Stimulated activated CD8-positive, alpha-beta memory T cell treated with anti-CD3 and anti-CD28 coated beads, Interleukin-12 subunit alpha, Interleukin-12 subunit beta, amount 100 ng/mL, for 4 hours (primary cell): ENCODE data around the gene PRAF2.
A peak's percentile ranks its signal among the peaks of the same experiment; 100 is the strongest.

Experiments
- DNase-seq: peaks from one replicate; pipeline ENCODE4 v3.0.0-alpha.2; 2020; ENCODE audit warnings: low read depth

PRAF2 gene

DNA sequence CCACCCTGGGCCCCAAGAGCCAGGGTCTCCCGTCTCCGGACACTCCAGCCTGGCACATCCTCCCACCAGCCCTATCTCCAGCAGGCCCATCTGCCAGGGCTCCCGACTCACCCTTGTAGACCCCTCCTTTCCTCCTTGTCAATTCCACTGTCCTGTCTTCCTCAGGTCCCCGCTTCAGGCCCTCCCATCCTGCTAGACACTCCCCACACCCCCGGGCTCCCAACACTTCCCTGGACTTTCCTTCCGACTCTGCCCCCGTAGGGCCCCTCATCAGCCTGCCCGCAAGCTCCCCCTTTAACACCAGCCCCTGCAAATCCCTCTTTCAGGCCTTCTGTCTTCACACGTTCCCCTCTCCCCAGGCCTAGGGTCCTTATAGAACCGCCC is 1.1 kb downstream of the PRAF2 start:
- no peak for DNase-seq

DNA sequence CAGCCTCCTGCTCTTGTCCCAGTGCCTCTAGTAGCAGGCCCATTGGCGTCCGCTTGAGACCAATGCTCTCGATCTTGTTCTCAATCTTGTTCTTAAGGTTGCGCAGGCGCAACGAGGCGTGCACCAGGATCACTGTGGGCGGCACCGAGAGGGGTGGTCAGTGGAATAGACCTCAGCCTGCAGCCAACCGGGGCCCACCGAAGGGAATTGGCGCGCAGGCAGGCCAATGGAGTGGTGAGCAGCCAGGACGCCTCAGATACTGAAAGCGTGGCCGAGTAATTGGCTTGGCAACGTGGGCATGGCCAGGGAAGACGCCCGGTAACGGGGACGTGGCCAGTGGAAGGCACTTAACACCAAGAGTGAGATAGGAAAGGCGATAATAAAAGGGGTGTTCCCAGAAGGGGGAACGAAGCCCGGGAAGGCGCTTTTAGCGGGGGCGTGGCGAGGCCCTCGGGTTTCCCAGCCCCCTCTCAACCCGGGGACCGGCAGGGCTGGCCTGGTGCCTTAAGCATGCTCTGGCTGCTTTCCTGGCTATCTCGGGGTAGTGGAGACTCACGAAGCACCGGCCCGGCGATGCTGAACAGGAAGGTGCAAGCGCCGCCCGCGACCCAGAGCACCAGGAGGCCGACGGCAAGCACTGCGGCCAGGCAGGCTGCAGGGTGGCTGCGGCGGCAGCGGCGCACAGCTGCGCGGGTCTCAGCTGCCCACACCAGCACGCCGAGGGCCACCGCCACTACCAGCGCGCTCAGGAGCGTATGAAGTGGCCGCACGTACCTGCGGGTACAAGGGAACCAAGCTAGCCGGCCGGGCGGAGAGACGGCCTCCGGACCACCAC is 1.7 kb downstream of the PRAF2 start:
- DNase-seq = no peak

DNA sequence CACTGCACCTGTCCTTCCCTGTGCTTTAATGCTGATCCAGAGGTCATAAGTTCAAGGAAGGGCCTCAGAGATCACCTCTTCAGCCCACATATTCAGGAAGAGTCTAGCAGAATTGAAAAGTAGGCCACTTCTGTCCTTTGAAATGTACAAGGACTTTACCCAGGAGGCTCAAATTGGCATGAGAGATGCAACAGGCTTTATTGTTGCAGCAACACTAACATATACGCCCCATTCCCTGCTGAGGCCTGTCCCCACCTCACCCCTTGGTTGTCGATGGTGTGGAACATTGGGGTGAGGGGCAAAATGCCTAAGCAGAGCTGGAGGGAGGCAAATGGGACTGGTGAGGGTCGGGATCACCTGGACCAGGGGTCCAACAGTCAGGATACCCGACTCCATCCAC is 2.8 kb downstream of the PRAF2 start:
- no peak for DNase-seq

DNA sequence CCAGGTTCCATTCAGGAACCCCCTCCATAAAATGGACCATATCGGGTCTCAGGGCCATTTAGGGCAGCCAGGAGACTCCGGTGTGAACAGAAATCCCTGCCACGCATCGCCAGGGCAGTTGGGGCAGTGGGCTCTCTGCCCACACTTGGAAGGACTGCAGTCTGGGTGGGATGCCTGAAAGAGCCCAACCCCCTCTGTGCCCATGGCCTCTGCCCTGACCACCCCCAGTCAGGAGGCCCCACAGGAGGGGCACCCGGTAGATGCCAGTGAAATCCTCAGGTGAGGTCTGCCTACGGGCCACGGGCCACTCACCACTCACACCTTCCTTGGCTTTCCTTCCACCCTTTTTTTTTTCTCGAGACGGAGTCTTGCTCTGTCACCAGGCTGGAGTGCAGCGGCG is 4.8 kb downstream of the PRAF2 start:
- no peak for DNase-seq

DNA sequence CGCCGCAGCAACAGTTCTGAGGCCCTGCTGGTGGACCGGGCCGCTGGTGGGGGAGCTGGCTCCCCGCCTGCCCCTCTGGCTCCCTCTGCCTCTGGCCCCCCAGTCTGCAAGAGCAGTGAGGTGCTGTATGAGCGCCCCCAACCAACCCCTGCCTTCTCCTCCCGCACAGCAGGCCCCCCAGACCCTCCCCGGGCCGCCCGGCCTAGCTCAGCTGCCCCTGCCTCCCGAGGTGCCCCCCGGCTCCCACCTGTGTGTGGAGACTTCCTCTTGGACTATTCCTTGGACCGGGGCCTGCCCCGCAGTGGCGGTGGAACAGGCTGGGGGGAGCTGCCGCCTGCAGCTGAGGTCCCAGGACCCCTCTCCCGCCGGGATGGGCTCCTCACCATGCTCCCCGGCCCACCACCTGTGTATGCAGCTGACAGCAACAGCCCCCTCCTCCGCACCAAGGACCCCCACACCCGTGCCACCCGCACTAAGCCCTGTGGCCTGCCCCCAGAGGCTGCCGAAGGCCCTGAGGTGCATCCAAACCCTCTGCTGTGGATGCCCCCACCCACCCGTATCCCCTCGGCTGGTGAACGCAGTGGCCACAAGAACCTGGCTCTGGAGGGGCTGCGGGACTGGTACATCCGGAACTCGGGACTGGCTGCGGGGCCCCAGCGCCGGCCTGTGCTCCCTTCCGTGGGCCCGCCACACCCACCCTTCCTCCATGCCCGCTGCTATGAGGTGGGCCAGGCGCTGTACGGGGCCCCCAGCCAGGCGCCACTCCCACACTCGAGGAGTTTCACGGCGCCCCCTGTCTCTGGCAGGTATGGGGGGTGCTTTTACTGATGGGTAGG is 6.3 kb downstream of the PRAF2 start:
- no peak for DNase-seq

DNA sequence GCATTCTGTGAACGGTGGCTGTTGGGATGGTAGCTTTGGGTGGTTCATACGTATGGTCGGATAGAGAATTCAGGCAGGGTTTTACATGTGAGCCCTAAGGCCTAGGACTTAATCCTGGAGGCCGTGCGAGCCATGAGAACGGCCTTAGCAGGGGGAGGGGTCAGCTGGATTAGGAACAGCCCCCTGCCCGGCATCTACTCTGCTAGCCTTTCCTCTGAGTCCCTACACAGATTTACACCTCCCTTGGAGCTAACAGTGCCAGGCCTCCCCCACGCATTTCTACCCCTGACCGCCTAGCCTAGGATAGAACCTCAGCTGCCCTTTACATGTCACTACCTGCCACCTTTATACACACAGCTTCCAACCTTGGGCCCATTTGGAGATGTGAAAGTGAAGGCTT is 7.1 kb downstream of the PRAF2 start:
- DNase-seq = no peak

DNA sequence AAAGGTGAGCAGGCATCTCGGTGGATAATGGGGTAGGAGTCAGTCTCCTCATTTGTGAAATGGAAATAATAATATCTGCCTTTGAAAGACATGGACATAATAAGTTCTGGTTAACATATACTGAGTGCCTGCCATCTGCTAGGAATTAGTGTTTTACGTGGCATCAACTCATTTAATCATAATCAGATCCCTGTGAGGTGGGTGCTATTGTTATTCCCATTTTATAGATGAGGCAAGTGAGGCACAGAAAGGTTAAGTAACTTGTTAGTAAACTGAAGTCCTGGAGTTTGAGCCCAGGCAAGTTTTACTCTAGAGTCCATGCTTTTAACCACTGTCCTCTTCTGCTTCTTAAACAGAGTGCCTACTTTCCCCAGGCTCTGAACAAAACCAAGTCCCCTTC is 7.5 kb downstream of the PRAF2 start:
- no peak for DNase-seq

DNA sequence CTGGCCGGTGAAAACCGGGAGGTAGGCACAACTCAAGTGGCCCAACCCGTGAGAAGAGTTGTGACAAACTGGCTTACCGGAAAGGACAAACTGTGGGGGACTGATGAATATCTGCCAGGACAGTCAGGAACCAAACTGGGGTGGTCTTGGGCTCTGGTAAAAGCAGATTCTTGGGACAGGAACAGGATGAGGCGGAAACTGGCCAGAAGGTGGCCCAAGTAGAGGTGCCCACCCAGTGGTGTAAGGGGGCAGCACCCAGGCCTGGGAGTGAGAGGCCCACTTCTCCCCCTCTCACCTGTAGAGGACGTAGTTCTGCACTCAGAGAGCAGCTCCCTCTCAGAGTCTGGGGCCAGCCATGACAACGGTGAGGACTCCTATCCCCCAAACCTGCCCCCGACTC is 9.1 kb downstream of the PRAF2 start:
- DNase-seq = no peak

DNA sequence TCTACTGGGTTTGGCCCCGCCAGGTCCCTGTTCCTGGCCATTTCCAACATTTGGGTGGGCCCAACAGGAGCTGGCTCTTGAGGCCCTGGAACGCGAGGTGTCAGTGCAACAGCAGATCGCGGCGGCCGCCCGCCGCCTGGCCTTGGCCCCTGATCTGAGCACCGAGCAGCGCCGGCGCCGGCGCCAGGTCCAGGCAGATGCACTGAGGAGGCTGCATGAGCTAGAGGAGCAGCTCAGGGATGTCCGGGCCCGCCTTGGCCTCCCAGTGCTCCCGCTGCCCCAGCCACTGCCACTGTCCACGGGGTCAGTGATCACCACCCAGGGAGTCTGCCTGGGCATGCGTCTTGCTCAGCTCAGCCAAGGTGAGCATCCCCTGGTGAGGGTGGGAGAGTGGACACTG is 9.5 kb downstream of the PRAF2 start:
- no peak for DNase-seq

DNA sequence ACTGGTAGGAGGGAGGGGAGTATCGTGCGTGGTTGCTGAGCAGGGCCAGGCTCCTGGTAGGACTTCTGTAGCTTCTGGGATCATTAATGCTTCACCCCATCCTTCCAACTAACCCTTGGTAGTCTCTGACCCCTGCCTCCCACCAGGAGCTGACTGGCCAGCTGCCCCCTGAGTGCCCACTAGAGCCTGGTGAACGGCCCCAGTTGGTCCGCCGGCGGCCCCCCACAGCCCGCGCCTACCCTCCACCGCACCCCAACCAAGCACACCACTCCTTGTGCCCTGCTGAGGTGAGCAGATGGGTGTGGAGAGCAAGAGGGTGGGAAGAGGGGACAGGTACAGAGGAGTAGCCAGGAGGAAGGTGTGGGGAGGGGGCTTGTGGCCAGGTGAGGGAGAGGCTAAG is 10.1 kb downstream of the PRAF2 start:
- DNase-seq = no peak

DNA sequence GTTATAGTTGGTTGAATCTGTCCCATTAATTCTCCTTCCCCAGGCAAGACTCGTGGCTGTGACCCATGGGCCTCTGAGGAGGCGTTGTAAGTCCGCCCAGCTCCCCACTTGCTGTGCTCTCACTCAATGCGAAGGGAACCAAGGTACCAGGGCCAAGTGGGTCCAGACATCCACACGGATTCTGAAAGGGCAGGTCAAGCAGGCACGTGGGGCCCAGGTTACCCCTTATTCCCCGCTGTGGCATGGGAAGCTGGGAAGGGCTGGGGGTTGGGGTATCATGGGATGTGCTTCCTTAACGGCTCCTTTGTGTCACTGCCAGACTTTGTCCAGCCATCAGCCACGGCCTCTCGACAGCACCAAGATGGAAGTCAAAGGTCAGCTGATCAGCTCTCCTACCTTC is 11.9 kb downstream of the PRAF2 start:
- DNase-seq = no peak

DNA sequence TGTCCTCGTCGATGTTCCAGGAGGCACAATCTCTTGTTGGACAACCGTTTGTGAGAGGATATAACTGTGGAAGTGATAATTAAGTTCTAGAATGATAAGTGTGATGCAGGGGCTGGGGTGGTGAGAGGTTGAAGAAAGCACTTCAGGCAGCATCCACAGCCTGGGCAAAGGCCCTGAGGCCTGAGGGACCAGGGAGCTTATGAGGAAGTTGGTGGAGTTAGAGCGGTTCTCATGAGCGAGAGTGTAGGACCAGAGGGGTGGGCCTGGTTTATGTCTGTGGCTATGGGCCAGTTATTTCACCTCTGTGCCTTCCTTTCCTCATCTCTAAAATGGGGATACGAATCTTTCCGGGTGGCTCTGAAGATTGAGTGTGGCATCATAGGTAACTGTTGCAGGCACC is 12.3 kb downstream of the PRAF2 start:
- no peak for DNase-seq

DNA sequence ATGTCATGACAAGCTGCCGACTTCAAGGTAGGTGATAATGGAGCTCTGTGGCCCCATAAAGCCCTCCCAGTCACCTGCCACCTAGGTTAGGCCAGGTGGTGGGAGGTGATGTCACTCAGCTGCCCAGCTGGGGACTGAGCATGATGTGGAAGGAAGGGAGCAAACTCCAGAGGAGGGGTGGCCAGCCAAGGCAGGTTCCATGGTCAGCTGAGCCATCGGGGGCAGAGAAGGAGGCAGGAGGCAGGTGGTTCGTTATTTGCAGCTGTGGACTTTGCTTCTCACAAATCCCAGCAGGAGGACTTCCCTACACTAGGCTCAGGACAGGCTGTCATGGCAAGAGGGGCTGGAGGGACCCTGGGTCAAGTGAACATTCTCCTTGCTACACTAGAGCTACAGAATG is 12.9 kb downstream of the PRAF2 start:
- DNase-seq = no peak

DNA sequence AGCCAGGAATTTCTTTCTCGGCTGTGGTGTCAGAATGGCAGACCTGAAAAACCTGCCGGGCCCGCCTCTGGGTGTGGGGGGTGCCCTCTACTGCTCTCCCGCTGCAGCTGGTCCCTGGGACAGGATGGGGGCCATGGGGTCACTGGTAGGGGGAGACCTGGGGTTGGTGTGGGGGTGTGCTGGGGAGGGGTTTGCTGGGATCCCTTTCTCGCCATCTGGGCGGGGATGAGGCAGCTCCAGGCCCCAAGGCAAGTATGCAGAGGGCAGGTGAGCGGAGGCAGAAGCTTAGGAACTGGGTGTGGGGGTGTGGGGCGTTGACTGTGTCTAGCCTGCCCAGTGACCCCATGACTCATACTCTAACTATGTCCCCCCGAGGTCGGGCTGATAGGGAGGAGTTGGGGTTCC is 14.1 kb downstream of the PRAF2 start:
- no peak for DNase-seq

DNA sequence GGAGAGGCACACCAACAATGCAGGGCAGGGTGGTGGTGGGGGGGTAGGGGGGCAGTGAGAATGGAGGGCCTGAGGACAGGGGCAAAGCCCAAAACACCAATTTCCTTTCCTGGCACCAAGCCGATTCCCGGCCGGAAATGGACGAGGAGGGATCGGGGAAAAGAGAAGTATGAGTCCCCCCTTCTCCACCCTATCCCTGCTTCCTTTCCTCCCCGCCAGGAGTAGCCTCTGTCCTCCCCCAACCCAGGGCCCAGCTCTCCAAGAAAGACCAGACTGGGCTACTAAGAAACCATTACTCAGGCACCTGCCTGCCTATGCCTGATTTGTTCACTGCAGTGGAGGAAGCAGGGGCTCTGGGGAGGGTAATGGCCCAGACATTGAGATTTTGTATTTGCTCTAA is 14.6 kb downstream of the PRAF2 start:
- no peak for DNase-seq

DNA sequence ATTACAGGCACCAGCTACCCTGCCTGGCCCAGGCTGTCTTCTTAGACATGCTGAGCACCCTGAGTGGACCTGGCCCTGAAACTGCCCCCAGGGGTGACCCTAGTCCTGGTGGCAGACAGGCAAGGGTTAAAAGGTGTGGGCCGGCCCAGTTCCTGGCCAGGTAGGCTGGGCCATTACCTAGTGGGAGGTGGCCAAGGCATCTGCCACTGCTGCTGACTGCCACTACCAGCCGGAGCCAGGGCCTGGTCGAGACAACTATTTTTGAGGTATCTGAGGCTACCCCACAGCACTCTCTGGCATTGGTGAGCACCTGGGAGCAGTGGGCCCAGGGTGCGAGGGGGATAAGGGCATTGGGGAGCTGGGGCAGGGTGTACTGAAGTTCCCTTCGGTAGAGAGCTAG is 15.0 kb downstream of the PRAF2 start, which contains the start of gene CCDC120:
Gene CCDC120, plus strand, starts transcription at position 206 of the 400 bp plus-strand sequence. CDS start 3,043 bp downstream, outside the sequence.
- DNase-seq = no peak

DNA sequence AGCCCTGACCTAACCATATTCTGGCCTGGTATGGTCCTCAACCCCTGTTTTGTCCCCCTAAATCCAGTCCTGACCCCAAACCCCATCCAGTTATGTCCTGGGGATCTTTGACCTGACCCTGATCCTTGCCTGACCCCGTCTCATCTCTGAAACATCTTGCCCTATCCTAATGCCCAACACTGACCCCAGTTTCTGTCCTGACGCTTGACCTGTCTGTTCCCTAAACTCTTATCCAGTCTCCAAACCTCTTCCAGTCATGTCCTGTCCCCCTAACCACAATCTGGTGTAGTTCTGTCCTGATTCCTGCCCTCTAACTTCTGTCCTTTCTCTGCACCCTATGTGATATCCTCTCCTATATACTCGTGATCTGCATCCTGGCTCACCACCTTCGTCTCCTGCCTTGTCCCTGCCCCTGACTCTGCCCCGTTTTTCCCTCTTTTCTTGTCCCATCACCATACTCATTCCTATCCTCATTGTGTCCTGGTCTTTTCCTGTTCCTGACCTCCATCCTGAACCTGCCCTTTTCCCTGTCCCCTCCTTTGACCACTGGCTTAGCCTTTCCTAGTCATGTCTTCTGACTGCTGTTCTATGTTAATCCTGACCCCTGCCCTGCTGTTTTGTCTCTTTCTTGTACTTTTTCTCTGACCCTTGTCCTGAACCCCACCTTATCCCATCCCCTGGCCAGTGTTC is 19.6 kb downstream of the PRAF2 start:
- DNase-seq = no peak

DNA sequence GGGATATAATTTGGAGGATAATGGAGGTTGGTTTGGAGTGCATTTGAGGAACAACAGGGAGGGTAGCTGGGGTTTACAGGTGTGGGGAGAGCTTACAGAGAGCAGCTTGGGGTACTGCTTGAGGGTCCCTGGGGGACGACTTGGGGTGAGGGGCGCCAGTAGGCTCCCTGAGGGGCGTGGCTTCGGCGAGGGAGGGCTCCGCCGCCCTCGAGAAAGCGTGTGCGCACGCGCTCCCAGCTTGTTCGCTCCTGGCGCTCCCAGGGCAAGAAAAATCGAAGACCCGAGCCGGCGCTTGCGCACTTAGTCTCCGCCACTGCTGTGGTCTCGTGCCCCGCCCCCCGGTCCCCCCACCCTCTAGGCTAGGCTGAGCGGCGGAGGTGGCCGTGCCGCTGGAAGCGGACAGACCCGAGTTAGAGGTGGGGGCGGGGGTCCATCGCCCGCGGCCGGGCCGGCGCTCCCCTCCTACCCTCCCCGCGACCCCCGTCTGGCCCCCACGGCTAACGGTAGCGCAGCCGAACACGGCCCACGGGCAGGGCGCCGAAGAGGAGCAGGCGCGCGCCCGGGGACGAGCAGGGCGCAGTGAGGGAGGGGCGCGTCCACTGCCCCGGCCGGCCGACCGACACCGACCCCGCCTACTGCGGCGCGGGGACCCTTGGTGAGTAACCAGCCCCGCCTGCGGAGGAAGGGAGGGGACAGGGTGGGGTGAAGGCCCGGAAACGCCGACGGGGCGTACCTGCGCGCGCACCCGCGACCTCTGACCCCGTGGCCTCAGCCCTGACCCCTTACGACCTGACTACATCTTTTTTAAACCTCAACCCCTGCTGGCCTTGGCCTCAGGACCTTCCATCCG is 20.4 kb downstream of the PRAF2 start:
- peak; percentile 38 for DNase-seq

DNA sequence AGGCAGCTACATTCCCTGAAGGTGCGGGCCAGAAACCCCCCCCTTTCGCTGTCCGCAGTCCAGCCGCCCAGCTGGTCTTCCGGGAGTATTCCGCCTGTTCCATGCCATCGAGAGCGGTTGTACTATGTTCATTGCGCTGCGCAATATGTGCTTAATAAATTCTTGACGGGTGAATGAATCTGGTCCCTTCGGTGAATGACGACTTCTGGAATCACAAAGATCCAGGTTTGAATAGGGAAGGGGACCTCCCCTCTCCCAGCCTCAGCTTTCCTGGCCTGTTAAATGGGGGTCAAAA is 29.9 kb downstream of the PRAF2 start:
- DNase-seq = no peak

DNA sequence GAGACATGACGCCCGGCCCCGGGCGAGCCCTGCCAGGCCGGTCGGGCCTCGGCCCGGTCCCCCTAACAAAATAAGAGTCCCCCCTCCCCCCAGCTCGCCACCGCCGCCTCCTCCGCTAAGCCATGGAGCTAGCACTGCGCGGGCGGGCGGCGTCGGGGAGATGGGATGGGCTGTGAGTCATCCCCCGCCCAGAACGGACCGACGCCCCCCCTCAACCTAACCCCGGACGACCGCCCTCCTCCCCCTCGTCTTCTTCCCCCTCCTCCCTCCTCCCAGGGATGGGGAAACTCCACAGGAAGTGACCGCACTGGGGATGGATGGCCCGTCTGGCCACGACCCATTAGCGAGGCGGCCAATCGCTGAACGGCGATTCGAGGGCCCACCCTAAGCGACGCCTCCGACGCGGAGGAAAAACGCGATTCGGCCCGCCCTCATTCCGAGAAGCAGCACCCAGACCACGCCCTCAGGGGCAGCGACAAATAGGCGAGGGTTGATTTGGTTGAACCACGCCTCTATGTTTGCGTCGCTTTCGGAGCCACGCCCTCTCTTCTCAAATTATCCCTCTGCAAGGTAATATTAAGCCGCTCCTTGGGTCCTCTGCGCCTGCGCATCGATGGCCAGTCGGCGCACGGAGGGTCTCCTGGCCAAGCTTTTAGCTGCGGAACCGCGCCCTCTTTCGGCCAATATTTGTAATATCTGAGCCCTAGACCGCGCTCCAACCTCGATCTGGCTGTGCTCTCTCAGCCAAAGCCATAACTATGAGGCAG is 30.4 kb downstream of the PRAF2 start, which contains the start of gene TFE3:
Gene TFE3, minus strand, starts transcription at position 138 of the 767 bp plus-strand sequence. Its CDS starts 131 bp downstream, at position 7.
- peak; percentile 88 for DNase-seq

DNA sequence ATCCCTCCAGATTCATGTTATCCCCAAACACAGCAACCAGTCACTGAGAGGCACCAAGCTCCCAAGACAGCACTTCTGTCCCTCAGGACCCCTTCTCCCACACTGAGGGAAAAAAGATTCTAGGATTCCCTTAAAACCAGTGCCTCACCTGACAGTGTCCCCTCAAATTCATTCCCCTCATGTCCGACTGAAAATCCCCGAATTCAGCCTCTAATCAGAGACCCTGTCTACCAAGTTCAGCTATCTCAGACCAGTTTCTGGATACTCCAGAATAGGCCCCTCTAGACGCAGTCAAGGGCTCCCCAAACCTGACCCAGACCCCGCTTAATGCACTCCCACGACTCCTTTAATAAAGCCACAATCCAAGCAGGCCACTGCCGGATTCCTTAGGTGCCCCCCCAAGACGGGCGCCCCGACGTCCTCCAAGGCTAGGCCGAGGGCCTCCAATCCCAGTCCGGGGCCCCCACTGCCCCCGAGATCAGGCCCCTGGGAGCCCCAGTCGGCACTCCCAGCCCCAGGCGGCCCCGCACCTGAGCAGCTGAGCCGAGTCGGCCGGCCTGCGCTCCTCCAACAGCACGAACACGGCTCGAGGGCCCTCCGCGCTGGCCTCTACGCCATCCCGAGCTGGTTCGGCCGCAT is 31.1 kb downstream of the PRAF2 start:
- DNase-seq = no peak
